Sigmoid colon (tissue), 4 donors: ENCODE data around the gene ST6GALNAC3.

Experiments used
- EP300 ChIP-seq, 4 donors: sonication (generic); formaldehyde crosslinking; IDR thresholded peaks; one replicate each; pipeline ENCODE4 v1.6.1; 2017; ENCODE audit warnings: antibody characterized with exemption in 4 of 4
- POLR2A ChIP-seq, 2 donors: fragments of 450-650 bp; IDR thresholded peaks; one replicate each; pipeline ENCODE4 v1.6.1; 2016; ENCODE audit warnings: antibody characterized with exemption in 2 of 2, mild to moderate bottlenecking in 2 of 2, moderate library complexity in 2 of 2
- POLR2AphosphoS5 ChIP-seq, 4 donors: sonication (generic); formaldehyde crosslinking; IDR thresholded peaks; one replicate each; pipeline ENCODE4 v1.6.1; 2017; ENCODE audit warnings: antibody characterized with exemption in 4 of 4
- TF ChIP-seq, protein P1 (sequence below), 4 experiments: fragments of 450-650 bp in 3 of 4; fragments of 200-600 bp in 1 of 4; IDR thresholded peaks; one replicate each; pipeline ENCODE4 v1.5.1; 2016 to 2019; ENCODE audit warnings: antibody characterized with exemption in 4 of 4, mild to moderate bottlenecking in 3 of 4, moderate library complexity in 2 of 4

DNA sequence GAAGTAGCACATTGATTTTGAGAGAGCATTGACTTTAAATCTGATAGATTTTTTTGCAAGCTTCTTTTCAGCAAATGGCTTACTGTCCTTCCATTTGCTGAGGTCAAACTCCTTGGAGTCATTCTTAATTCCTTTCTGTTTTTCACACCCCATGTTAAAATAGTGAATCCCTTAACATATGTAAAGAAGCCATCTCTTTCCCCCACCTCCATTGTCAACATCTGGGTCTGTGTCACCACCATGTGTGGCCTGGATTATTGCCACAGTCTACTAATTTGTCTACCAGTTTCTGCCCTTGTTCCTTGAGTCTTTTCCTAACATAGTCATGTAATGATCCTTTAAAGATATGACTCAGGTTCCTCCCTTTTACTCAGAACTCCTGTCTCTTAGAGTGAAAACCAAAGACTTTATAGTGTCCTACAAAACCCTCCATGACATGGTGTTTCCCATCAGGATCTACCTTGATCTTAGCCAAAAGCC is 104.7 kb downstream of the ST6GALNAC3 start:
- TF ChIP-seq, protein P1, sequence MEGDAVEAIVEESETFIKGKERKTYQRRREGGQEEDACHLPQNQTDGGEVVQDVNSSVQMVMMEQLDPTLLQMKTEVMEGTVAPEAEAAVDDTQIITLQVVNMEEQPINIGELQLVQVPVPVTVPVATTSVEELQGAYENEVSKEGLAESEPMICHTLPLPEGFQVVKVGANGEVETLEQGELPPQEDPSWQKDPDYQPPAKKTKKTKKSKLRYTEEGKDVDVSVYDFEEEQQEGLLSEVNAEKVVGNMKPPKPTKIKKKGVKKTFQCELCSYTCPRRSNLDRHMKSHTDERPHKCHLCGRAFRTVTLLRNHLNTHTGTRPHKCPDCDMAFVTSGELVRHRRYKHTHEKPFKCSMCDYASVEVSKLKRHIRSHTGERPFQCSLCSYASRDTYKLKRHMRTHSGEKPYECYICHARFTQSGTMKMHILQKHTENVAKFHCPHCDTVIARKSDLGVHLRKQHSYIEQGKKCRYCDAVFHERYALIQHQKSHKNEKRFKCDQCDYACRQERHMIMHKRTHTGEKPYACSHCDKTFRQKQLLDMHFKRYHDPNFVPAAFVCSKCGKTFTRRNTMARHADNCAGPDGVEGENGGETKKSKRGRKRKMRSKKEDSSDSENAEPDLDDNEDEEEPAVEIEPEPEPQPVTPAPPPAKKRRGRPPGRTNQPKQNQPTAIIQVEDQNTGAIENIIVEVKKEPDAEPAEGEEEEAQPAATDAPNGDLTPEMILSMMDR (IDR thresholded peaks at IDR 0.05) = no peak
- TF ChIP-seq POLR2A (IDR thresholded peaks at IDR 0.05) (no peak), POLR2AphosphoS5 (IDR thresholded peaks at IDR 0.05) (no peak), EP300 (IDR thresholded peaks at IDR 0.05) (no peak)
